ENCODE data around the gene ZNF407.

Gene ZNF407

GRCh38 chr18:74831571-74832250, 234.0 kb downstream of the ZNF407 start (continued):
- TF ChIP-seq, protein P1, sequence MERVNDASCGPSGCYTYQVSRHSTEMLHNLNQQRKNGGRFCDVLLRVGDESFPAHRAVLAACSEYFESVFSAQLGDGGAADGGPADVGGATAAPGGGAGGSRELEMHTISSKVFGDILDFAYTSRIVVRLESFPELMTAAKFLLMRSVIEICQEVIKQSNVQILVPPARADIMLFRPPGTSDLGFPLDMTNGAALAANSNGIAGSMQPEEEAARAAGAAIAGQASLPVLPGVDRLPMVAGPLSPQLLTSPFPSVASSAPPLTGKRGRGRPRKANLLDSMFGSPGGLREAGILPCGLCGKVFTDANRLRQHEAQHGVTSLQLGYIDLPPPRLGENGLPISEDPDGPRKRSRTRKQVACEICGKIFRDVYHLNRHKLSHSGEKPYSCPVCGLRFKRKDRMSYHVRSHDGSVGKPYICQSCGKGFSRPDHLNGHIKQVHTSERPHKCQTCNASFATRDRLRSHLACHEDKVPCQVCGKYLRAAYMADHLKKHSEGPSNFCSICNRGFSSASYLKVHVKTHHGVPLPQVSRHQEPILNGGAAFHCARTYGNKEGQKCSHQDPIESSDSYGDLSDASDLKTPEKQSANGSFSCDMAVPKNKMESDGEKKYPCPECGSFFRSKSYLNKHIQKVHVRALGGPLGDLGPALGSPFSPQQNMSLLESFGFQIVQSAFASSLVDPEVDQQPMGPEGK (CRISPR knock-in tag; IDR thresholded peaks at IDR 0.05; ENCODE audit: borderline replicate concordance) = no peak
- TF ChIP-seq ESRRG (CRISPR knock-in tag; IDR thresholded peaks at IDR 0.05) (no peak), TCF4 (CRISPR knock-in tag; IDR thresholded peaks at IDR 0.05; ENCODE audit: borderline replicate concordance) (no peak), ISL1 (CRISPR knock-in tag; IDR thresholded peaks at IDR 0.05) (no peak), ZNF565 (CRISPR knock-in tag; conservative IDR thresholded peaks at IDR 0.05; ENCODE audit: low read depth) (no peak), TOX (CRISPR knock-in tag; IDR thresholded peaks at IDR 0.05; ENCODE audit: borderline replicate concordance) (no peak)
- TF ChIP-seq, protein P2, sequence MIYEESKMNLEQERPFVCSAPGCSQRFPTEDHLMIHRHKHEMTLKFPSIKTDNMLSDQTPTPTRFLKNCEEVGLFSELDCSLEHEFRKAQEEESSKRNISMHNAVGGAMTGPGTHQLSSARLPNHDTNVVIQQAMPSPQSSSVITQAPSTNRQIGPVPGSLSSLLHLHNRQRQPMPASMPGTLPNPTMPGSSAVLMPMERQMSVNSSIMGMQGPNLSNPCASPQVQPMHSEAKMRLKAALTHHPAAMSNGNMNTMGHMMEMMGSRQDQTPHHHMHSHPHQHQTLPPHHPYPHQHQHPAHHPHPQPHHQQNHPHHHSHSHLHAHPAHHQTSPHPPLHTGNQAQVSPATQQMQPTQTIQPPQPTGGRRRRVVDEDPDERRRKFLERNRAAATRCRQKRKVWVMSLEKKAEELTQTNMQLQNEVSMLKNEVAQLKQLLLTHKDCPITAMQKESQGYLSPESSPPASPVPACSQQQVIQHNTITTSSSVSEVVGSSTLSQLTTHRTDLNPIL (CRISPR knock-in tag; IDR thresholded peaks at IDR 0.05; ENCODE audit: low read depth) = no peak
- TF ChIP-seq, protein P3, sequence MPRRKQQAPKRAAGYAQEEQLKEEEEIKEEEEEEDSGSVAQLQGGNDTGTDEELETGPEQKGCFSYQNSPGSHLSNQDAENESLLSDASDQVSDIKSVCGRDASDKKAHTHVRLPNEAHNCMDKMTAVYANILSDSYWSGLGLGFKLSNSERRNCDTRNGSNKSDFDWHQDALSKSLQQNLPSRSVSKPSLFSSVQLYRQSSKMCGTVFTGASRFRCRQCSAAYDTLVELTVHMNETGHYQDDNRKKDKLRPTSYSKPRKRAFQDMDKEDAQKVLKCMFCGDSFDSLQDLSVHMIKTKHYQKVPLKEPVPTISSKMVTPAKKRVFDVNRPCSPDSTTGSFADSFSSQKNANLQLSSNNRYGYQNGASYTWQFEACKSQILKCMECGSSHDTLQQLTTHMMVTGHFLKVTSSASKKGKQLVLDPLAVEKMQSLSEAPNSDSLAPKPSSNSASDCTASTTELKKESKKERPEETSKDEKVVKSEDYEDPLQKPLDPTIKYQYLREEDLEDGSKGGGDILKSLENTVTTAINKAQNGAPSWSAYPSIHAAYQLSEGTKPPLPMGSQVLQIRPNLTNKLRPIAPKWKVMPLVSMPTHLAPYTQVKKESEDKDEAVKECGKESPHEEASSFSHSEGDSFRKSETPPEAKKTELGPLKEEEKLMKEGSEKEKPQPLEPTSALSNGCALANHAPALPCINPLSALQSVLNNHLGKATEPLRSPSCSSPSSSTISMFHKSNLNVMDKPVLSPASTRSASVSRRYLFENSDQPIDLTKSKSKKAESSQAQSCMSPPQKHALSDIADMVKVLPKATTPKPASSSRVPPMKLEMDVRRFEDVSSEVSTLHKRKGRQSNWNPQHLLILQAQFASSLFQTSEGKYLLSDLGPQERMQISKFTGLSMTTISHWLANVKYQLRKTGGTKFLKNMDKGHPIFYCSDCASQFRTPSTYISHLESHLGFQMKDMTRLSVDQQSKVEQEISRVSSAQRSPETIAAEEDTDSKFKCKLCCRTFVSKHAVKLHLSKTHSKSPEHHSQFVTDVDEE (CRISPR knock-in tag; IDR thresholded peaks at IDR 0.05) = no peak

DNA sequence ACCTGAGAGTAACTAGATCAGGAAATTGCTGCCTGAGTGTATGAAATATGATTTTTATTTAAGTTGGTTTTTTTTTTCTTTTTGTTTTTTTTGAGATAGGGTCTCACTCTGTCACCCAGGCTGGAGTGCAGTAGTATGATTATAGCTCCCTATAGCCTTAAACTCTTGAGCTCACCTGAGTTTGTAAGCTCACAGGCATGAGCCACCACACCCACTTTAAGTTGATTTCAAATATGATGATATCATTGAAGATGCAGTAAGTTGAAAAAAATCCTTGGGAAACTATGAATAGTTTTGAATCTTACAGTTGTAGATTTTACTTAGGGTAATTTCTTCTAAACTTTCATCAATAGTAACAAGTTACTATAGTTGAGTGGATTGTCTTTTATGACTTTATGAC, 234.7 kb downstream of the ZNF407 start:
- no peak for ATAC-seq

More for the DNA sequence above, 234.7 kb downstream of the ZNF407 start:
- TF ChIP-seq, protein P2 (CRISPR knock-in tag; IDR thresholded peaks at IDR 0.05; ENCODE audit: low read depth) = no peak
- TF ChIP-seq GLIS3 (CRISPR knock-in tag; IDR thresholded peaks at IDR 0.05) = no peak
- TF ChIP-seq ISL1 (CRISPR knock-in tag; IDR thresholded peaks at IDR 0.05) = no peak
- no peak for TF ChIP-seq BACH2 (CRISPR knock-in tag; IDR thresholded peaks at IDR 0.05; ENCODE audit: borderline replicate concordance)
- no peak for TF ChIP-seq OSR1 (CRISPR knock-in tag; IDR thresholded peaks at IDR 0.05)
- TF ChIP-seq TCF4 (CRISPR knock-in tag; IDR thresholded peaks at IDR 0.05; ENCODE audit: borderline replicate concordance) = no peak
- no peak for TF ChIP-seq ZC3H10 (CRISPR knock-in tag; IDR thresholded peaks at IDR 0.05)
- TF ChIP-seq SNAI2 (CRISPR knock-in tag; IDR thresholded peaks at IDR 0.05) = no peak
- no peak for TF ChIP-seq ZFP30 (CRISPR knock-in tag; IDR thresholded peaks at IDR 0.05)
- no peak for TF ChIP-seq ESRRG (CRISPR knock-in tag; IDR thresholded peaks at IDR 0.05)
- no peak for TF ChIP-seq POU6F1 (CRISPR knock-in tag; IDR thresholded peaks at IDR 0.05; ENCODE audit: borderline replicate concordance, low read depth)
- TF ChIP-seq ZNF565 (CRISPR knock-in tag; conservative IDR thresholded peaks at IDR 0.05; ENCODE audit: low read depth) = no peak
- no peak for TF ChIP-seq TOX (CRISPR knock-in tag; IDR thresholded peaks at IDR 0.05; ENCODE audit: borderline replicate concordance)
- no peak for TF ChIP-seq ZFP3 (CRISPR knock-in tag; IDR thresholded peaks at IDR 0.05)
- TF ChIP-seq ZNF8 (CRISPR knock-in tag; IDR thresholded peaks at IDR 0.05) = no peak
- no peak for TF ChIP-seq CSRNP3 (CRISPR knock-in tag; IDR thresholded peaks at IDR 0.05)
- no peak for TF ChIP-seq PPARA (CRISPR knock-in tag; IDR thresholded peaks at IDR 0.05; ENCODE audit: borderline replicate concordance)
- TF ChIP-seq RARB (CRISPR knock-in tag; IDR thresholded peaks at IDR 0.05) = no peak
- TF ChIP-seq, protein P3 (CRISPR knock-in tag; IDR thresholded peaks at IDR 0.05) = no peak
- TF ChIP-seq ZNF70 (CRISPR knock-in tag; IDR thresholded peaks at IDR 0.05) = no peak
